GM23248 (cell line): ENCODE results near the gene DNAJB8. TPM values are rescaled to one million over a fixed set of nuclear protein-coding genes. Genes with fewer than 3 reads are reported as not detected.

Experiments used
- DNase-seq: peaks from one replicate; pipeline ENCODE4 v3.0.0-alpha.2; 2015
- H2AFZ ChIP-seq: fragments of 200-600 bp; sonication (generic); 2 replicates; pipeline ENCODE4 v1.6.1; 2016; ENCODE audit warnings: antibody characterized with exemption
- H3F3A ChIP-seq: fragments of 200-600 bp; sonication (generic); 2 replicates; pipeline ENCODE4 v1.6.1; 2016; ENCODE audit warnings: mild to moderate bottlenecking, antibody characterized with exemption, mixed run types; ENCODE audit not compliant: insufficient read depth
- H3K27ac ChIP-seq: fragments of 200-600 bp; sonication (generic); 2 replicates; pipeline ENCODE4 v1.5.1; 2016; ENCODE audit warnings: mild to moderate bottlenecking
- H3K27me3 ChIP-seq: fragments of 200-600 bp; sonication (generic); replicated peaks from 2 replicates; pipeline ENCODE4 v1.6.1; 2016; ENCODE audit warnings: mild to moderate bottlenecking; ENCODE audit not compliant: insufficient read depth
- H3K36me3 ChIP-seq: fragments of 200-600 bp; sonication (generic); 2 replicates; pipeline ENCODE4 v1.6.1; 2016; ENCODE audit warnings: low read depth, mild to moderate bottlenecking
- H3K4me1 ChIP-seq: fragments of 200-600 bp; sonication (generic); 2 replicates; pipeline ENCODE4 v1.6.1; 2016; ENCODE audit warnings: mild to moderate bottlenecking; ENCODE audit not compliant: insufficient read depth
- H3K4me2 ChIP-seq: fragments of 200-600 bp; sonication (generic); one replicate; pipeline ENCODE4 v1.6.1; 2016; ENCODE audit warnings: mild to moderate bottlenecking; ENCODE audit not compliant: unreplicated experiment
- H3K4me3 ChIP-seq: fragments of 200-600 bp; sonication (generic); 2 replicates; pipeline ENCODE4 v1.5.1; 2016; ENCODE audit warnings: mild to moderate bottlenecking
- H3K79me2 ChIP-seq: fragments of 200-600 bp; sonication (generic); 2 replicates; pipeline ENCODE4 v1.6.1; 2016; ENCODE audit warnings: mild to moderate bottlenecking; ENCODE audit not compliant: insufficient read depth
- H3K9ac ChIP-seq: fragments of 200-600 bp; sonication (generic); 2 replicates; pipeline ENCODE4 v1.6.1; 2016; ENCODE audit warnings: mild to moderate bottlenecking
- H3K9me2 ChIP-seq: fragments of 200-600 bp; sonication (generic); 2 replicates; pipeline ENCODE4 v1.6.1; 2016; ENCODE audit warnings: mixed run types, mild to moderate bottlenecking, moderate library complexity; ENCODE audit not compliant: insufficient read depth
- H3K9me3 ChIP-seq: fragments of 200-600 bp; sonication (generic); one replicate; pipeline ENCODE4 v1.6.1; 2017; ENCODE audit warnings: low read depth
- H4K20me1 ChIP-seq: fragments of 200-600 bp; sonication (generic); 2 replicates; pipeline ENCODE4 v1.6.0; 2016; ENCODE audit not compliant: insufficient read depth
- EZH2 ChIP-seq: fragments of 200-600 bp; sonication (generic); IDR thresholded peaks from 2 replicates; pipeline ENCODE4 v1.6.1; 2018; ENCODE audit warnings: antibody characterized with exemption, mild to moderate bottlenecking; ENCODE audit not compliant: insufficient read depth, poor library complexity, severe bottlenecking
- EZH2phosphoT487 ChIP-seq: fragments of 200-600 bp; sonication (generic); IDR thresholded peaks from 2 replicates; pipeline ENCODE4 v1.6.1; 2018; ENCODE audit warnings: antibody characterized with exemption, moderate library complexity, mild to moderate bottlenecking, low read depth; ENCODE audit not compliant: insufficient read depth
- WGBS, 2 experiments: methylation state at CpG; one replicate each; pipeline ENCODE4 v1.1.6; 2015 to 2017; ENCODE audit warnings: low lambda C conversion rate in 2 of 2, low coverage in 1 of 2; ENCODE audit errors: missing lambda C conversion rate in 2 of 2; 5-methylcytosine and 5-hydroxymethylcytosine counted together
- in situ Hi-C: fragments of 300-500 bp; cut with MboI; formaldehyde crosslinking; loops from 2 replicates; pipeline ENCODE4 v1.15.0; 2020
- polyA plus RNA-seq: library from polyadenylated mRNA; unstranded; fragments of >200 nt; fragmentation: Nextera tagmentation; extraction: Ambion mirVana; gene quantifications from 2 replicates; pipeline ENCODE4 v1.2.1, GENCODE V29; 2016
- total RNA-seq: library from RNA; depleted of rRNA; stranded (reverse); fragments of >200 nt; shearing (Covaris generic); gene quantifications from 2 replicates; pipeline ENCODE4 v1.2.3, GENCODE V29; 2014

DNAJB8 gene
- total and polyA plus RNA-seq, 2 experiments from 2014 or later, result not detected

DNA sequence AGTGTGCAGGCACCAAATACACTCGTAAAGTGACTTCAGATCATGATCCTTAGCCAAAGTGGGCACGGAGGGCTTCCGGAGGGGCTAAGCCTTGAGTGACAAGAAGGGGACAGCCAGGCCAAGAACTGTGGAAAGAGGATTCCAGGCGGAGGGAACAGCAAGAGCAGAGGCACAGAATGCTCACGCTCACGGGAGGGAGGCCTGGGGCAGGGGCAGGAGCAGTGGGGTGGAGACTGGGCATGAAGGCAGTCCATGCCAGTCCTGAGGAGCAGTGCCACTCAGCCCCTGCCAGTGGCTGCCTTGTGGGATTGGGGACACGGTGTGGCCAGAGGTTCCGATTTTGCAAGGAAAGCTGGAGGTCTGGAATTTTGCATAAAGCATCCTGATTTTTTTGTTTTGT lies 36.0 kb downstream of the DNAJB8 start:
- Histone ChIP-seq H3K27ac (no peak overlapping the region), H3K4me2 (no peak overlapping the region), H3K4me1 (no peaks in the 10 kb centered on the region), H3K9me3 (no peaks in the 10 kb centered on the region), H3K9me2 (no peaks in the 10 kb centered on the region), H3F3A (no peaks in the 10 kb centered on the region), H3K36me3 (no peaks in the 10 kb centered on the region), H4K20me1 (no peaks in the 10 kb centered on the region), H3K79me2 (no peaks in the 10 kb centered on the region), H3K27me3 (peaks cover 22% of the 10 kb centered on the region), H3K9ac (no peak overlapping the region), H2AFZ (no peak overlapping the region), H3K4me3 (no peak overlapping the region)
- TF ChIP-seq EZH2phosphoT487, result no peak
- no peak for TF ChIP-seq EZH2
- 72 to 77% methylated on average over 8 of the region's 8 CpGs for WGBS, 2 experiments
- in situ Hi-C loops, result no loop called here
- no peak for DNase-seq

DNA sequence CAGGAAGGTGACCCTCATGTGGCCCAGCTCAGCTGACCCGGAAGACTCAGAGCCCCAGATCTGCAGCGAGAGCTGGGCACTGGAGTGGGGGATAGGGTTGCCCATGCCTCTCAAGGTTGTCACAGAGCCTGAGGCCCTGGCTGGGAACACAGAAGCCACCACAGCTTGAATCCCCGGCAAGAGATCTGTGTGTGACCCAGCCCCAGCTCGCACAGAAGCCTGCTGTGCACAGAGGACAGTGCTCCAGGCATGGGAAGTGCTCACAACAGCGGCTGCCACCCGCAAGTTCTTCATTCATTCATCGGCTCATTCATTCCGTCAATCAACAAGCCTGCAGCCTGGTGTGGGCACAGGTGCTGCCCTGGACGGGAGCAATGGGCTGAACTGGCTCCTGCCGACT lies 36.4 kb downstream of the DNAJB8 start:
- H3K9ac ChIP-seq, result no peak overlapping the region
- no peaks in the 10 kb centered on the region for H3K9me3 ChIP-seq
- H2AFZ ChIP-seq, result no peak overlapping the region
- no peaks in the 10 kb centered on the region for H3K9me2 ChIP-seq
- no peaks in the 10 kb centered on the region for H4K20me1 ChIP-seq
- 63 to 77% methylated on average over 10 of the region's 10 CpGs for WGBS, 2 experiments
- no peak overlapping the region for H3K27ac ChIP-seq
- no peak for TF ChIP-seq EZH2
- TF ChIP-seq EZH2phosphoT487, result no peak
- no peaks in the 10 kb centered on the region for H3K79me2 ChIP-seq
- no peaks in the 10 kb centered on the region for H3F3A ChIP-seq
- no peaks in the 10 kb centered on the region for H3K4me1 ChIP-seq
- H3K4me3 ChIP-seq, result no peak overlapping the region
- in situ Hi-C loops, result no loop called here
- no peaks in the 10 kb centered on the region for H3K36me3 ChIP-seq
- no peak for DNase-seq
- no peak overlapping the region for H3K4me2 ChIP-seq
- H3K27me3 ChIP-seq, result peaks cover 22% of the 10 kb centered on the region

GRCh38 chr3:128429751-128430150 lies 36.9 kb downstream of the DNAJB8 start:
- no peaks in the 10 kb centered on the region for H3K36me3 ChIP-seq
- no peak overlapping the region for H2AFZ ChIP-seq
- TF ChIP-seq EZH2, result no peak
- no peak for TF ChIP-seq EZH2phosphoT487
- no peak overlapping the region for H3K9ac ChIP-seq
- peaks cover 22% of the 10 kb centered on the region for H3K27me3 ChIP-seq
- H3K9me2 ChIP-seq, result no peaks in the 10 kb centered on the region
- in situ Hi-C loops, result loop anchor here (10.0 kb wide), 1 partner anchor 165 kb away; no protein-coding TSS in a partner anchor
- H3K4me3 ChIP-seq, result no peak overlapping the region
- H3K9me3 ChIP-seq, result no peaks in the 10 kb centered on the region
- no peak overlapping the region for H3K27ac ChIP-seq
- no peak overlapping the region for H3K4me2 ChIP-seq
- no peak for DNase-seq
- H4K20me1 ChIP-seq, result no peaks in the 10 kb centered on the region
- no peaks in the 10 kb centered on the region for H3F3A ChIP-seq
- WGBS, 2 experiments, result 84 to 90% methylated on average over 8 of the region's 8 CpGs
- no peaks in the 10 kb centered on the region for H3K79me2 ChIP-seq
- H3K4me1 ChIP-seq, result no peaks in the 10 kb centered on the region

- Histone ChIP-seq H3K79me2 (no peaks in the 10 kb centered on the region), H3K9me2 (no peaks in the 10 kb centered on the region), H3K4me2 (no peak overlapping the region), H3K9ac (no peak overlapping the region), H3K4me3 (no peak overlapping the region), H3K27ac (no peak overlapping the region), H4K20me1 (no peaks in the 10 kb centered on the region), H2AFZ (no peak overlapping the region), H3F3A (no peaks in the 10 kb centered on the region), H3K9me3 (no peaks in the 10 kb centered on the region), H3K27me3 (peaks cover 22% of the 10 kb centered on the region), H3K4me1 (no peaks in the 10 kb centered on the region), H3K36me3 (no peaks in the 10 kb centered on the region)
- no peak for TF ChIP-seq EZH2phosphoT487
- no peak for TF ChIP-seq EZH2
- in situ Hi-C loops, result loop anchor here (10.0 kb wide), 1 partner anchor 166 kb away; no protein-coding TSS in a partner anchor
- no peak for DNase-seq
- WGBS, 2 experiments, result 79 to 81% methylated on average over 15 of the region's 15 CpGs
Observed at GRCh38 chr3:128429275-128429674, 37.4 kb downstream of the DNAJB8 start.
